Activated CD8-positive, alpha-beta memory T cell treated with anti-CD3 and anti-CD28 coated beads for 24 hours (primary cell): ENCODE results near the gene CYB5B.
A peak's percentile ranks its signal among the peaks of the same experiment; 100 is the strongest.

Source experiments
- DNase-seq: peaks from one replicate; pipeline ENCODE4 v3.0.0-alpha.2; 2020

CYB5B gene

GRCh38 chr16:69490707-69491324 is 66.4 kb downstream of the CYB5B start:
- no peak for DNase-seq

GRCh38 chr16:69494991-69495392 is 70.6 kb downstream of the CYB5B start:
- peak; percentile 67 for DNase-seq

- no peak for DNase-seq
These were observed 71.4 kb downstream of the CYB5B start for GRCh38 chr16:69495821-69496220.

- no peak for DNase-seq
These were observed 72.0 kb downstream of the CYB5B start for GRCh38 chr16:69496376-69496775.

DNA sequence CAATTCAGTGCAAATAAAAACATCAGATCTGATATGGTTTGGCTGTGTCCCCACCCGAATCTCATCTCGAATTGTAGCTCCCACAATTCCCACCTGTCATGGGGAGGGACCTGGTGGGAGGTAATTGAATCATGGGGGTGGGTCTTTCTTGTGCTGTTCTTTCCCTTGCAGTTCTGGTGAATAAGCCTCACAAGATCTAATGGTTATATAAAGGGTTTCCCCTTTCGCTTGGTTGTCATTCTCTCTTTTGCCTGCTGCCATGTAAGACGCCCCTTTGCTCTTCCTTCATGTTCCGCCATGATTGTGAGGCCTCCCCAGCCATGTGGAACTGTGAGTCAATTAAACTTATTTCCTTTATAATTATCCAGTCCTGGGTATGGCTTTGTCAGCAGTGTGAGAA is 72.5 kb downstream of the CYB5B start:
- DNase-seq, result no peak

DNA sequence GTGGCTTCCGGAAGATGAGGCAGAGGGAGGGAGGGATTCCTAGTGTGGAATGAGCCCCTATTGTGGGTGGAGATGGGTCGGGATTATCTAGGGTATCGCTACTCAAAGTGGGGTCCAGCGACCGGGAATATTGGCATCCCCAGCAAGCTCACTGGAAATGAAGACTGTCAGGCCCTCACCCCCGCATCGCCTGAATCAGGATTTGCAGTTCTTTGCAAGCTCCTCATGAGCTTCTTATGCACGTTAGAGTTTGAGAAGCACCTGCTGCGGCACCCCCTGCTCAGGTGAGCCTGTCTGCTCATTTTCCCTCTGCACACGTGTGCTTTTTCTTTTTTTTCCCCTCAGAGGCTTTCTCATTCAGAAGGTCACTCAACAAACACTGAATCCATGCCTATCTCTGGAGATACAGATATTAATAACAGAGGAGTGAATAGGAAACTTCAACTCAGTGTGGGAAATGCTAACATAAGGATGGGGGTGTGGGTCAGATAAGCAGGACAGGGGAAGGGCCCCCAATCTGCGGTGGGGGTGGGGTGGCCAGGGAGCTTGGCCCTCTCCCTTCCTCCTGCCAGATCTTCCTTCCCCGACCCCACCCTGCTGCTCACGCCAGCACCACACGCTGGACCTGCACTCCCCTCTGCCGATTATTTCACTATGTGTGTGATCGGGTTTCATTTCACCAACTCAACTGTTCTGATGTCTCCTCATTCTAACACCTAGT is 73.6 kb downstream of the CYB5B start:
- no peak for DNase-seq

DNA sequence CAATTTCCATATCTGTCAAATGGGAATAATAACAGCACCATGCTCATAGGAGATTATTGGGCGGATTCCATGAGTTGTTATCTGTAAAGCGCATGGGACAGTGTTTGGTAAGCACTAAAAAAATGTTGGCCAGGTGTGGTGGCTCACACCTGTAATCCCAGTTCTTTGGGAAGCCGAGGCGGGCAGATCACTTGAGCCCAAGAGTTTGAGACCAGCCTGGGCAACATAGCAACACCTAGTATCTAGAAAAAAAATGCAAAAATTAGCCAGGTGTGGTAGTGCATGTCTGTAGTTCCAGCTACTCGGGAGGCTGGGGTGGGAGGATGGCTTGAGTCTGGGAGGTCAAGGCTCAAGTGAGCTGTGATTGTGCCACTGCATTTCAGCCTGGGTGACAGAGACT is 74.5 kb downstream of the CYB5B start:
- no peak for DNase-seq

- DNase-seq, result no peak
These were observed 75.3 kb downstream of the CYB5B start for GRCh38 chr16:69499541-69500230.

DNA sequence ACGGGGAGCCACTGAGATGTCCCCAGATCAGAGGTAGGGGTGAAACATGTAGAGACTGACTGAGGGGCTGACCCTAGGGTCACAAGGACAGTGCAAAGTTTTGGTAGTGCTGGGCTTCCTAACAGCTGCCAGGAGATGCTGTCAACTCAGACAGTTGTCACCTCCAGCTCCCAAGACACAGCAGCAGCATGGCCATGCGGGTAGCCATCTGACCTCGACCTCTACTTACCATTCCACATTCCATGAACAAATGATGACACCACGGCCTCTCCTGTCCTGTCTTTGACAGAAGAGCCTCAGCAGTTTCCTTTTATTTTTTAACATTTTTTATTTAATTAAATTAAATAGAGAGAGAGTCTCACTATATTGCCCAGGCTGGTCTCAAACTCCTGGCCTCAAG is 76.1 kb downstream of the CYB5B start:
- DNase-seq, result no peak

GRCh38 chr16:69501956-69502745 is 77.7 kb downstream of the CYB5B start:
- no peak for DNase-seq

- no peak for DNase-seq
These were observed 78.8 kb downstream of the CYB5B start for GRCh38 chr16:69503244-69503643.

DNA sequence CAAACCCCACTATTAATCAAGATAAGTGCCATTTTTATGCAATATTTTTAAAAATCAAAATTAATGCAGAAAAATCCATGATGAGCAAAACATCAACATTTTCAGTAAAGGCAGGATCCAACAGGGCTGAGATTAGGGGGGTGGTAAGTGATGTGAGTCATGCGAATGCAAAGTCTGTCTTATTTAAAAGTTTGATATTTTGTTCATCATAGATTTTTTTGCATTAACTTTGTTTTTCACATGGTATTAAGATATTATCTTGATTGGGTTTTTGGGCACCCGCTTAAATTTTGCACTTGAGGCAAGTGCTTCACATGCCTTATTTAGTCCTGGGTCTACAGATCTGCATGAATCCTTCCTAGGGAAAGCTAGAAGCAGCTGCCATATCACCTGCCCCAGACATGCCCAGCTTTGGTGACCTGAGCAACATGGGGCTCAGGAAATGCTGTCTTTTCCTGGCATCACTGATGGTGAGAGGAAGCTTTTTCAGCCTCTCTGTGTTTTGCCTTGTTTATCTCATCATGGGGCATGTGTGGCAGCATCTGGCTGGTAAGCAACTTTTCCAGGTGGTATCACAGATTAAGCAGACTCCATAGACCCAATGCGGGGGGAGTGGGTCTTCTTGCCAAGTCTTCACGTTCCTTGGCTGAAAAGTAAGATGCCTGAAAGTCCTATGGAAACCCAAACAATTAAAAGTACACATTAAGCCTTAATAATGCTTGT is 83.8 kb downstream of the CYB5B start:
- no peak for DNase-seq

- no peak for DNase-seq
These were observed 84.7 kb downstream of the CYB5B start for GRCh38 chr16:69509125-69509524.

DNA sequence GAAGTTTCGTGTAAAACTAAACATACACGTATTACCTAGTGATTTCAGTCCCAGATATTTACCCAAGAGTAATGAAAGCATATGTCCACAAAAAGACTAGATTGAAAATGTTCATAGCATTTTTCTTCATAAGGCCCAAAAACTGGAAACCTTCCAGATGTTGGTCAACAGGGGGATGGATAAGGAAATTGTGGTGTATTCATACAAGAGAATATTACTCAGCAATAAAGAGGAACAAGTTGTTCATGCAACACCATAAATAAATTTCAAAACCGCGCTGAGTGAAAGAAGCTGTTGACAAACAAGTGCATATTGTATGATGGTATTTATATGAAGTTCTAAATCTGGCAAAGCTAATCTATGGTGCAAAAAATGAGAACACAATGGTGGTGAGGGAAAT is 87.2 kb downstream of the CYB5B start:
- DNase-seq, result no peak

- no peak for DNase-seq
These were observed 89.0 kb downstream of the CYB5B start for GRCh38 chr16:69513180-69513966.

- DNase-seq, result no peak
These were observed 89.9 kb downstream of the CYB5B start for GRCh38 chr16:69514356-69514755.
